Activated CD4-positive, alpha-beta memory T cell treated with anti-CD3 and anti-CD28 coated beads for 36 hours (primary cell): Measurements from ENCODE around the gene LAG3. TPM values are rescaled to one million over a fixed set of nuclear protein-coding genes. Genes with fewer than 3 reads are reported as not detected.

Experiments used
- CTCF ChIA-PET: fragments of 350-600 bp; sonication (Branson Sonifier 250); formaldehyde crosslinking; loops from one replicate; lab custom pipeline; 2021; ENCODE audit warnings: antibody characterized with exemption, inconsistent platforms; lab: Charles Lee
- POLR2A ChIA-PET: fragments of 350-600 bp; sonication (Branson Sonifier 250); formaldehyde crosslinking; loops from one replicate; lab custom pipeline; 2021; ENCODE audit warnings: antibody characterized with exemption; lab: Charles Lee
- DNase-seq: peaks from one replicate; pipeline ENCODE4 v3.0.0-alpha.2; 2020
- H3K27ac Mint-ChIP-seq: one replicate; pipeline ENCODE4 v1.8.0; 2021; ENCODE audit warnings: mixed read lengths
- H3K27me3 Mint-ChIP-seq: one replicate; pipeline ENCODE4 v1.8.0; 2021; ENCODE audit warnings: mixed read lengths
- H3K36me3 Mint-ChIP-seq: one replicate; pipeline ENCODE4 v1.8.0; 2021; ENCODE audit warnings: mixed read lengths
- H3K4me1 Mint-ChIP-seq: one replicate; pipeline ENCODE4 v1.8.0; 2021; ENCODE audit warnings: low read depth, mixed read lengths
- H3K4me3 Mint-ChIP-seq: one replicate; pipeline ENCODE4 v1.8.0; 2021; ENCODE audit warnings: mild to moderate bottlenecking, mixed read lengths
- H3K9me3 Mint-ChIP-seq: one replicate; pipeline ENCODE4 v1.8.0; 2021; ENCODE audit warnings: mixed read lengths
- intact Hi-C: fragments of 100-400 bp; cut with micrococcal nuclease; formaldehyde crosslinking; loops from one replicate; pipeline ENCODE4 v1.15.1; 2023
- total RNA-seq, 2 experiments: library from RNA; stranded (reverse); gene quantifications; one replicate each; pipeline ENCODE4 v1.2.3, GENCODE V29; 2021

LAG3 gene
- total RNA-seq, 2 experiments from 2014 or later, result 169 to 172 TPM

DNA sequence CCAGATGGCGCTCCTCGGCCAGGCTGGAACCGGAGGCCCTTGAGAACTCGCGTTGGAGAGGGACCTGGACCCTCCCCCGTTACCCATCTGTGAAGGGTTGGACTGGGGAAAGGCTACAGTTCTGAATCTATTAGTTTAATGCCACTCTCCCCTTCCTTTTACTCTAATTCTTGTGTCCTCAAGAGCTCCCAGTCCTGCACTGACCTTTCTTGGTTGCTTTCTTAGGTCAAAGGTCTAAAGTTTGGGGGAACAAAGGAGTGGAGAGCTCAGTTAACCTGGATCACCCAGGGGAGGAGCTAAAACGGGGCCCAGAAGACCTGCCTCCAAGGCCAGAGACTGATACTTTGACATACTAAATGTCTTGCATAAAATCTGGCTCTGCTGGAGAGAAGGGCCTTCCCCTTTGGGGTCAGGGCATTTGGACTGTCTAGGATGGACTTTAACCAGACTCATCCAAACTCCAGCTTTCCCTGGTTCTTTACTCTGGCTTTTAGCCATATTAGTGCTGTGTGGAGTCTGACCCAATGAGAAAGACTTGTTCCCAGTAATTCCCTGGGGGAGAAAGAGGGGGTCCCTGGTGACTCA lies 18.5 kb upstream of the LAG3 start:
- peak overlapping the region; percentile 96 for H3K27ac Mint-ChIP-seq
- peak overlapping the region; percentile 93 for H3K4me3 Mint-ChIP-seq
- ChIA-PET POLR2A (interaction anchor here (0.6 to 3.7 kb wide), 16 partner anchors 10 to 119 kb away, joined by 3 to 37 read pairs (median 6); partner anchors contain the start of genes CD4, CDCA3, COPS7A and PTMS), CTCF (interaction anchor here (0.7 to 5.9 kb wide), 37 partner anchors 9 to 241 kb away, joined by 3 to 91 read pairs (median 6); partner anchors contain the start of genes CD4, CDCA3, COPS7A and GPR162)
- H3K4me1 Mint-ChIP-seq, result peaks cover 29% of the 10 kb centered on the region
- intact Hi-C loops, result loop anchor here (1.0 to 2.0 kb wide), 10 partner anchors 13 to 435 kb away; partner anchors contain the start of genes CD4, GPR162, PEX5 and PTMS
- peaks cover 12% of the 10 kb centered on the region for H3K36me3 Mint-ChIP-seq
- no peak for DNase-seq
- no peaks in the 10 kb centered on the region for H3K27me3 Mint-ChIP-seq
- H3K9me3 Mint-ChIP-seq, result no peaks in the 10 kb centered on the region

DNA sequence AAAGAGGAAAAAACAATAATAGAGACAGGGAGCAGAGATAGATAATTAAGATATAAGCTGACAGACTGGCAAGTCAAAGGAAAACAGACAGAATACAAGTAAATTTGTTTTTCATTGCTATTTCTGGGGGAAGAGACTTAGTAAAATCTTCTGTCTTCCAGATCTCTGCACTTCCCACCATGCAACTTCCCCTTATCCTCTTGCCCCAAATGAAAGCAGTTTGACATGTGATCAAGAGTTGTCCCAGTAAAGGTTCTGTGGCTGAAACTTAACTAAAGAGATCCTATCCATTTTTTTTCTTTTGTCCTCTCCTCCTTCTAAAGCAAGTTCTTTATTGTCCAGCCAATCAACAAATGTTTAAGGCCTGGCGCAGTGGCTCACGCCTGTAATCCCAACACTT lies 17.9 kb upstream of the LAG3 start:
- DNase-seq, result no peak
- no peaks in the 10 kb centered on the region for H3K9me3 Mint-ChIP-seq
- peak overlapping the region; percentile 10 for H3K27ac Mint-ChIP-seq
- no peaks in the 10 kb centered on the region for H3K27me3 Mint-ChIP-seq
- ChIA-PET CTCF (interaction anchor here (0.7 to 5.9 kb wide), 29 partner anchors 8 to 200 kb away, joined by 3 to 91 read pairs (median 11); partner anchors contain the start of genes CD4, CDCA3, COPS7A and GPR162), POLR2A (interaction anchor here (0.7 to 3.7 kb wide), 13 partner anchors 9 to 119 kb away, joined by 3 to 37 read pairs (median 6); partner anchors contain the start of genes CD4, CDCA3, PTMS and SPSB2)
- peaks cover 11% of the 10 kb centered on the region for H3K36me3 Mint-ChIP-seq
- H3K4me1 Mint-ChIP-seq, result peaks cover 29% of the 10 kb centered on the region
- intact Hi-C loops, result no loop called here
- no peak overlapping the region for H3K4me3 Mint-ChIP-seq

DNA sequence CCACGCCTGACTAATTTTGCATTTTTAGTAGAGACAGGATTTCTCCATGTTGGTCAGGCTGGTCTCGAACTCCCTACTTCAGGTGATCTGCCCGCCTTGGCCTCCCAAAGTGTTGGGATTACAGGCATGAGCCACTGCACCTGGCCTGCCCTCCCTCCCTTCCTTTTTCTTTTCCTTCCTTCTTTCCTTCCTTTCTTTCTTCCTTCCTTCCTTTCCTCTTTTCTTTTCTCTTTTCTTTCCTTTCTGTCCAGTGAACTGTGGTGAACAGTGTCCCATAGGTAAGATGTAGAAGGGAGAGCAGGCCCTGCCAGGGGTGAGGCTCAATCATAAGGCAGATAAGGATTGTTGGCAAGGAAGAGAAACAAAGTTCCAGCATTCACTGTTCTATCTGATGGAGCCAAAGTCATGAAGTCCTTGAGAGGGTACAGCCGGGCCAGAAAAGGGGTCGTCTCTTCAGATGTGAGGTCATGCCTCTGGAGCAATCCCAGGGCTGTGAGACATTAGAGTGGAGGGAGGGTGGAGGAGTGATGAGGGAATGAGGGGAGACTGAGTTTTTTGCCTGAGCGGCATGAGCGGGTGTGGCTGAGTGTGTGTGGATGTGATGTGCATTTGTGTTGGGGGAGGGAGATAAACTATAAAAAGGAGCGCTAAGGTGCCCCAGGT lies 15.2 kb upstream of the LAG3 start:
- Mint-ChIP-seq H3K27ac (no peak overlapping the region), H3K27me3 (no peaks in the 10 kb centered on the region), H3K4me1 (peaks cover 14% of the 10 kb centered on the region), H3K9me3 (no peaks in the 10 kb centered on the region), H3K4me3 (no peak overlapping the region), H3K36me3 (peaks cover 2% of the 10 kb centered on the region)
- ChIA-PET CTCF (interaction anchor here (1.0 to 5.9 kb wide), 5 partner anchors 10 to 79 kb away, joined by 3 to 72 read pairs (median 4); partner anchors contain the start of gene PTMS), POLR2A (no interaction called here)
- intact Hi-C loops, result no loop called here
- DNase-seq, result no peak

DNA sequence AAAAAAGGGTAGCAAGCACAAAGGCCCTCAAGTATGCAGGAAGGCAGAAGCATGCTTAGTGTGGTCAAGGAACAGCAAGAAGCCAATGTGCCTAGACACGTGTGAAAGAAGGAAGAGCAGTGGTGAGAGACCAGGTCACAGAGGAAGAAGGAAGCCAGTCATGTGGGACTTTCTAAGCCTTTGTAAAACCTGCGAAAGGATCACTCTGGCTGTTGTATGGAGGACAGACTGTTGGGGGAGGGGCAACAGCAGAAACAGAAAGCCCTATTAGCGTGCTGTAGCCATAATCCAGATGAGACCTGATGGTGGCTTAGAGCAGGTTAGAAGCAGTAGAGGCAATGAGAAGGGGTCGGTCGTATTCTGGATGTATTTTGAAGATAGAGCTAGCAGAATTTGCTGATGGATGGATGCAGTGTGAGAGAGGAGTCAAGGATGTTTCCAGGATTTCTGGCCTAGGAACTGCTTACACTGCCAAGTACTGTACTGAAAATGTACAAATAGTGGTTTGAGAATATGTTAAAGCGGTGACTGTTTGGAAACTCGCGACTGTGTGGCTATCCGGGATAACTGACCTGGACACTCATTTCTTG lies 13.7 kb upstream of the LAG3 start:
- intact Hi-C loops, result no loop called here
- H3K27me3 Mint-ChIP-seq, result no peaks in the 10 kb centered on the region
- no peaks in the 10 kb centered on the region for H3K9me3 Mint-ChIP-seq
- POLR2A ChIA-PET, result no interaction called here
- DNase-seq, result no peak
- CTCF ChIA-PET, result interaction anchor here (0.5 to 1.9 kb wide), 7 partner anchors 8 to 78 kb away, joined by 3 to 9 read pairs (median 4); partner anchors contain the start of genes P3H3 and PTMS
- H3K36me3 Mint-ChIP-seq, result no peaks in the 10 kb centered on the region
- H3K4me3 Mint-ChIP-seq, result no peak overlapping the region
- no peak overlapping the region for H3K27ac Mint-ChIP-seq
- peaks cover 10% of the 10 kb centered on the region for H3K4me1 Mint-ChIP-seq

DNA sequence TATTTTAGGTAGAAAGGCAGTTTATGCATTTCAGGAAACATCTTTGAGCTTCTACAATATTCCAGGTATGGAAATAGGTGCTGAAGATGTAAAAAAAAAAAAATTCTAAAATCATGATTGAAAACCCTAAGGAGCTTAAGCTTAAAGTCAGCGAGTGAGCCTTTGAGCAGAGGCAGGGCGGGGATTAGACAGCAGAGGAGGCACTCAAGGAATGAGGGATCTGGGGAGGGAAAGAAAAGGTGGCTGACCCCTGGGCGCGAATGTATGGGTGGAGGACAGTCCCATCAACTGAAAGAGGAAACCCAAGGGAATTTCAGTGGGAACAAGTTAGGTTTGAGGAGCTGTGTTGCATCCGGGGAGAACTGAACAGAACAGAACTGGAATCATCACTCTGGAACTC lies 12.6 kb upstream of the LAG3 start:
- CTCF ChIA-PET, result interaction anchor here (1.0 to 1.4 kb wide), 4 partner anchors 8 to 76 kb away, joined by 3 to 5 read pairs (median 4); no protein-coding TSS in a partner anchor
- Mint-ChIP-seq H3K27me3 (peaks cover 8% of the 10 kb centered on the region), H3K36me3 (no peaks in the 10 kb centered on the region), H3K27ac (no peak overlapping the region), H3K4me1 (peaks cover 13% of the 10 kb centered on the region), H3K9me3 (no peaks in the 10 kb centered on the region), H3K4me3 (no peak overlapping the region)
- no peak for DNase-seq
- intact Hi-C loops, result no loop called here
- POLR2A ChIA-PET, result no interaction called here

DNA sequence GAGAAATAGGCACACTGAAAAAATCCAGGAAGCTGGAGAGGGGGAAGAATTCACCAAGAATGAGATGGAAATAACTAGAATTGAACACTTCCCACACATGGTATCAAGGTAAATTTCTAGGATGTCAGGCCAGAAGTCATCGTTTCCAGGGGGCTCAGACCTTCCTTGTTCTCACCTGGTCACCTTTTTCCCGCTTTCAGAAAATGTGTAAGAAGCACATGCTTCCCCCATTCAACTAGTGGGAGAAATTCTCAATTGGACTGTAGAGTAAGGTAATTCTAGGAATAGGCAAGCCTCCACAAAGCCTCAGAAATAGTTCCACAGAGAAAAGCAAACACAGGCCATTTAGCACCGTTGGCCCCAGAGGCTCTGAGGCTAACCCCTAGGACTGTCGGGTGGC lies 8.9 kb upstream of the LAG3 start:
- peaks cover 28% of the 10 kb centered on the region for H3K4me1 Mint-ChIP-seq
- POLR2A ChIA-PET, result interaction anchor here (1.3 kb wide), 1 partner anchor 9 kb away, joined by 3 read pairs; no protein-coding TSS in a partner anchor
- no peak overlapping the region for H3K27ac Mint-ChIP-seq
- H3K27me3 Mint-ChIP-seq, result peaks cover 23% of the 10 kb centered on the region
- H3K36me3 Mint-ChIP-seq, result peaks cover 5% of the 10 kb centered on the region
- no peak for DNase-seq
- CTCF ChIA-PET, result interaction anchor here (0.7 to 1.4 kb wide), 3 partner anchors 9 to 40 kb away, joined by 3 to 5 read pairs (median 3); partner anchors contain the start of gene COPS7A
- no peak overlapping the region for H3K4me3 Mint-ChIP-seq
- intact Hi-C loops, result no loop called here
- no peaks in the 10 kb centered on the region for H3K9me3 Mint-ChIP-seq

DNA sequence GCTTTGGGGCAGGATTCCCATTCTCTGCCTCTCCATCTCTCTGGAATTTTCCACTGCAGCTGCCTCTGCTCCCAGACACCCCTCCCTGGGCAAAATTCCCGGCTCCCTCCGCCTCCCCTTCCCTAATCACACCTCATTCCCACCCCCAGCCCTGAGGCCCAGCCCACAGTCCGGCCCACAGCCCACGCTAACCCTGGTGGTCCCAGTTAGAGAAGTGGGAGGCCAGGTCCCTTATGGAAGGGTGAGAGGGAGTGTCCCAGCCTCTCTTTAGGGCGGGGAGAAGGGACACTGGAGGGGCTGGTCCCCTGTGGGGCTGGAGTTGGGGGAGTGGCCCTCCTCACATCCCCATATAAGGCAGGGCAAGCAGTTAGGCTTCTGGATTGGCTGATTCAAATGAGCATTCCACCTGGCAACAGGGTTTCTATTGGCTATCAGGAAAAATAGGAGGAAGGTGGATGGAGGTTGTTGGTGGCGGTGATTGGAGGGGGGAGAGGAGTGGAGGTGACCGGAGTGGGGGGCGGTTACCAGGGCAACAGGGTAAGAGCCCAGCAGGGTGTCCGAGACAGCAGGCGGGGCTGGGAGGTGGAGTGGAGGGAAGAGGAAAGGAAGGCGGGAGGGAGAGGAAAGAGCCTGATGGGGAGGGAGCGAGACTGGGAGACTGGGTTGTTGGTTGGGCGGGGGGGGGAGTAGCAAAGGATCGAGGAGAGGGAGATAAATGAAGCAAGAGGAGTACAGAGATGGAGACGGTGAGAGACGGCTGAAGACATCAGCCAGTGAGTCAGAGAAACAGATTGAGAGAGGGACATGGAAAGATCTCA lies 8.1 kb upstream of the LAG3 start:
- intact Hi-C loops, result loop anchor here (1.0 kb wide), 2 partner anchors 16 to 28 kb away; no protein-coding TSS in a partner anchor
- H3K36me3 Mint-ChIP-seq, result peaks cover 5% of the 10 kb centered on the region
- H3K4me3 Mint-ChIP-seq, result peak overlapping the region; percentile 40
- no peaks in the 10 kb centered on the region for H3K9me3 Mint-ChIP-seq
- DNase-seq, result peak; percentile 72
- H3K4me1 Mint-ChIP-seq, result peaks cover 29% of the 10 kb centered on the region
- POLR2A ChIA-PET, result interaction anchor here (1.3 kb wide), 1 partner anchor 10 kb away, joined by 3 read pairs; no protein-coding TSS in a partner anchor
- H3K27ac Mint-ChIP-seq, result no peak overlapping the region
- CTCF ChIA-PET, result interaction anchor here (0.7 to 4.1 kb wide), 4 partner anchors 11 to 41 kb away, joined by 3 to 80 read pairs (median 27); partner anchors contain the start of genes COPS7A and MLF2
- H3K27me3 Mint-ChIP-seq, result peaks cover 24% of the 10 kb centered on the region

DNA sequence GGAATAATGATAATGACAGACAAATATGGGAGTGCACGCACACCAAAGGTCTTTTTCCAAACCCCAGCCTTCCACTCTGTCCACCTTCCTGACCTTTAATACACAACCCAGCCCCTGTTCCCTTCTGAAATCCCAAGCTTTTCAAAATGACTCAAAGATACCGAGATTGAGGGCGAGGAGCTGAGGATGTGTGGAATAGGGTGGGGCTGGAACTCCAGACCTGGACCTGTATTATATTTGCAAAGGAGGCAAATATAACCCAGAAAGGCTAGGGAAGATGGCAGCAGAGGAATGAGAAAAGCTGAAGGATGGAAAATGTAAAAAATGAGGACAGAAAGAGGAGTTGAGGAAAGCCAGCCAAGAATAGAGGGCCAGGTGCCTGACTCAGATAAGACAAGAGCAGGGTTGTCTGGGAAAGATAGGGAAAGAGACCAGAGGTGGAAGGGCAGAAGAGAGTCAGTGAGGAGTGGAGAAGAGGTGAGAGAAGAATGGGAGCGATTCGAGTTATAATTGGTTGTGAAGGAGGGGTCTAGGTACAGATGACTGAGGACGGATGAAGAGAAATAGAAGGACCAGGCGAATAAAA lies 7.2 kb upstream of the LAG3 start:
- Mint-ChIP-seq H3K4me1 (peaks cover 29% of the 10 kb centered on the region), H3K27ac (peak overlapping the region; percentile 9), H3K4me3 (peak overlapping the region; percentile 55), H3K9me3 (no peaks in the 10 kb centered on the region), H3K36me3 (peaks cover 7% of the 10 kb centered on the region), H3K27me3 (peaks cover 26% of the 10 kb centered on the region)
- POLR2A ChIA-PET, result interaction anchor here (1.5 to 2.5 kb wide), 2 partner anchors 12 to 26 kb away, joined by 6 to 19 read pairs; partner anchors contain the start of gene CD4
- intact Hi-C loops, result no loop called here
- DNase-seq, result no peak
- CTCF ChIA-PET, result interaction anchor here (1.2 to 4.1 kb wide), 5 partner anchors 11 to 64 kb away, joined by 3 to 80 read pairs (median 47); partner anchors contain the start of genes CD4 and MLF2

DNA sequence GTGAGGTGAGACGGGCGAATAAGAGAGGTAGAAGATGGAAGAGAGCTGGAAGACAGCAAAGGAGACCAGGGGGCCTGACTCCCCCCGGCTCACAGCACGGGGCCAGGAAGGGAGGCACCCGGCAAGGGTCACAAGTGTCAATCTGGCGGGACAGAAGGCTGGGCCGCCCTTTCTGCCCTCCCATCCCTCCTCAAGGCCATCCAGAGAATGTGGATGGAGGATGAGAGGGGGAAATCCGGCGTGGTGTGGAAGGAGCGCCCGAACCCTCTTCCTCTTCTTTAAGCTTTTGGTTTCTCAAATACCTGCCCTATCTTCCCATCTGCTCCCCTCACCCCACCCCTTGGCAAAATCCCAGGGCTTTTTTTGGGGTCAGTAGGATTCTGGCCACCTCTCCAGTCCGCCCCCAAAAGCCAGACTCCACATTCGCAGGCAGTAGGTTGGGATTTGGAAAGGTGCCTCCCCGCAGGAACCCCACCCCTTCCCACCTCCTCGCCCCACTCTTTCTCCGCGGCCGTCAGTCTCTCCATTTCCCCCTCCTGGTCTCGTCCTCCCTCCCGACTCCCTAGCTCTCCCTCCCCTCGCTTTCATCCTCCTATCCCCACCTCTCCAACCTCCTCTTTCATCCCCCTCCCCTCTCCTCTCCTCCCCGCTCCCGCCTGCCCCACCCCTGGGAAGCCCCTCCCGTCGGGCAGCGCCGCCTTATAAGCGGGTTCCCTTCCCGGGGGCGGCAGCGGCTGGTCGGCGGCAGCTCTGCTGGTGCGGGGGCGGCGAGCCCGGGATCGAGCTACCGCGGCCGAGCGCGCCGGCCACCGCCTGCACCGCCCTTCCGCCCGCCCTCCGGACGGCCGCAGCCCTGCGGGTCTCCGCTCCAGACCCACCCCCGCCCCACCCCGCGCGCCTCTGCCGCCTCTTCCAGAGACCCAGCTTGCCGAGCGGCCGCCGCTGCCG lies 6.4 kb upstream of the LAG3 start, which contains the start of gene PTMS:
PTMS (plus strand) TSS at position 730 of the 948 bp plus-strand sequence. CDS start 343 bp downstream, outside the sequence.
- Mint-ChIP-seq H3K4me1 (peaks cover 33% of the 10 kb centered on the region), H3K27ac (peak within 1 kb of the TSS; percentile 24), H3K9me3 (no peaks in the 10 kb centered on the region), H3K27me3 (peaks cover 26% of the 10 kb centered on the region), H3K36me3 (peaks cover 7% of the 10 kb centered on the region), H3K4me3 (peak within 1 kb of the TSS; percentile 82)
- ChIA-PET POLR2A (interaction anchor here (0.9 to 3.2 kb wide), 6 partner anchors 11 to 86 kb away, joined by 3 to 19 read pairs (median 6); partner anchors contain the start of genes CD4, MLF2 and USP5), CTCF (interaction anchor here (0.6 to 4.1 kb wide), 29 partner anchors 7 to 195 kb away, joined by 3 to 80 read pairs (median 4); partner anchors contain the start of genes CD4, CDCA3, COPS7A and MLF2)
- intact Hi-C loops, result loop anchor here (2.0 kb wide), 1 partner anchor 13 kb away; the partner anchor contains the start of gene MLF2
- peak; percentile 56 for DNase-seq
